DMS 273 (cell line): ENCODE results near the gene TACC3.
"Not testable (repeated sequence)": the region's sequence is repeated elsewhere in the genome, so short reads cannot be mapped to it uniquely, and the experiment has no call there.

Source experiments
- DNase-seq: peaks from one replicate; lab custom pipeline; 2025; ENCODE audit not compliant: unreplicated experiment; lab: John Stamatoyannopoulos, UW

Gene TACC3

GRCh38 chr4:1701671-1702070 lies 19.6 kb upstream of the TACC3 start:
- DNase-seq, result not testable (repeated sequence)

GRCh38 chr4:1703867-1704266 lies 17.5 kb upstream of the TACC3 start:
- no peak for DNase-seq

DNA sequence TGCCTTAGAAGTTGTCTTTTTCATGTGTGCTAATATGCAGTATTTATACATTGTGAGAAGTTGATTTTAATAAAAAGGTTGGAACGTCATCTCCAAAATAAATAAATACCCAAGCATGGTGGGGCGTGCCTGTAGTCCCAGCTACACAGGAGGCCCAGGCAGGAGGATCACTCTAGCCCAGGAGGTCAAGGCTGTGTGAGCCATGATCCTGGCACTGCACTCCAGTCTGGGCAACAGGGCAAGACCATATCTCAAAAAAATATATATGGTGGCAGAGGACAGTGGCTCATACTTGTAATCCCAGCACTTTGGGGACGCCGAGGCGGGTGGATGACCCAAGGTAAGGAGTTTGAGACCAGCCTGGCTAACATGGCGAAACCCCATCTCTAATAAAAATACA lies 15.6 kb upstream of the TACC3 start:
- DNase-seq, result no peak

DNA sequence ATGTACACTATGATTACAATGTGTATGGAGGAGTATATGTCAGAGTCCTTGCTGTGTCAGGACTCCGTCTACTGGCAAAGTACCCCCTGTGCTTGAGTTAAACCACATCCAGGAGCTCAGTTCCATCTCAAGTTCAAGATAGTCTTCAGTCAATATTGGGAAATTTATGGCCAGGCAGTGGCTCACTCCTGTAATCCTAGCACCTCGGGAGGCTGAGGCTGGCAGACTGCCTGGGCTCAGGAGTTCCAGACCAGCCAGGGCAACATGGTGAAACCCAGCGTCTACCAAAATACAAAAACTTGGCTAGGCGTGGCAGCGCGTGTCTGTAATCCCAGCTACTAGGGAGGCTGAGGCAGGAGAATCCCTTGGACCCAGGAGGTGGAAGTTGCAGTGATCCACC lies 15.0 kb upstream of the TACC3 start:
- no peak for DNase-seq

GRCh38 chr4:1708581-1708980 lies 12.7 kb upstream of the TACC3 start:
- no peak for DNase-seq

DNA sequence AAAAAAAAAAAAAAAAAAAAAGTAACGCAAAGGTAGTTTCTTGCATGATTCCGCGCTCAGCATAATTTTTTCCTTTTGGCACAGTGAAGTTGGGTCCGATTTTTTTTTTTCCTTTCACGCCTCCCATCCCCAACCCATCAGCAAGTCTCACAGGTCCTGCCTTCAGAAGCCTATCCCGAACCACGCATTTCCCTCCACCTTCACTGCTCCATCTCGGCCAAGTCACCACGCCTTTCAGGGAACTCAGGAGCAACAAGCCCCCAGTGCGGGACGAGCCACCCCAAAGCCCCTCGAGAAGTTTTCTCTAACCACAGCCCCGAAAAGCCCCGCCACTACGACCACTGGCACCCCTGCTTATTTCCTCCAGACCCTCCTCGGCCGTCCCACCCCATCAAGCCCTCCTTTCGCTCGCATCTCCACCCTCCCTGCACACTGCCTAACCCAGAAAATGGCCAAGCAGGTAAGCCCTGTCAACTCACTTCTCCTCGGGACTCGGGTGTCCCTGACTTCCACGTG lies 10.2 kb upstream of the TACC3 start:
- peak; percentile 37 for DNase-seq

GRCh38 chr4:1711571-1712215 lies 9.6 kb upstream of the TACC3 start:
- DNase-seq, result peak; percentile 39

DNA sequence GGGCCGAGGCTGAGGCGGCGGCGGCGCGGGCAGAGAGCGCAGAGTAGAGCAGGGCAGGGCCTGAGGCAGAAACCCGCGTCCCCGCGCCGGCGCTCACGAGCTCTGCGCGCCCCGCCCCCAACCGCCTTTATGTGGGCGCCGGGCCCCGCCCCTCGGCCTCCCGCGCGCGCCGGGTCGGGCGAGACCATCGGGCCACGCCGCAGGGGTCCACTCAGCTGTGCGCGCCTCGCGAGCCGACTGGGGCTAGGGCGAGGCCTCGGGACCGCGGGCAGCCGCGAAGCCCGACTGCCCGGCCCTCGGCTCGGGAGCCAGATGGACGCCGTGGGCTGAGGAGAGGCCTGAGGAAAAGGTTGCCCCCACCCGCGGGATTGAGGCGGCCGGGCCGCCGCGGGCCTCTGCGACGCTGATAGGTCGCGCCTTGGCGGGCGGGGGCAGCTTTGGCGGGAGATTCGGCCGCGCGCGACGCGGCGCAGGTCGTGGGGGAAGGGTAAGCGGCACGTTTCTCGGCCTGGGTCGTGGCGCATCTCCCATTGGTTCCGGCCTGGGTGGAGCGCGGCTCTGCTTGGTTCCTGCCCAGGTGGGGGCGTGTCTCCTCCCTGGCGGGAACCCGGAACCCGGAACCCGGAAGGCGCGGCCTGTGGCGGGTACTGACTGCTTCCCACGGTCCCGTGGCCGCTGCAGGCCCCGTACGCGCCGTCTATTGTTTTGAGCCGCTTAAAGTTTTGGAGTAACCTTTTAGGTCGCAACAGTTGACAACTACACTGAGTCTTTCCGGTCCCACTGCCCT lies 8.9 kb upstream of the TACC3 start, which contains the start of gene SLBP:
SLBP (minus strand) TSS at position 104 of the 787 bp plus-strand sequence. CDS start 131 bp downstream, outside the sequence.
- DNase-seq, result peak; percentile 95

DNA sequence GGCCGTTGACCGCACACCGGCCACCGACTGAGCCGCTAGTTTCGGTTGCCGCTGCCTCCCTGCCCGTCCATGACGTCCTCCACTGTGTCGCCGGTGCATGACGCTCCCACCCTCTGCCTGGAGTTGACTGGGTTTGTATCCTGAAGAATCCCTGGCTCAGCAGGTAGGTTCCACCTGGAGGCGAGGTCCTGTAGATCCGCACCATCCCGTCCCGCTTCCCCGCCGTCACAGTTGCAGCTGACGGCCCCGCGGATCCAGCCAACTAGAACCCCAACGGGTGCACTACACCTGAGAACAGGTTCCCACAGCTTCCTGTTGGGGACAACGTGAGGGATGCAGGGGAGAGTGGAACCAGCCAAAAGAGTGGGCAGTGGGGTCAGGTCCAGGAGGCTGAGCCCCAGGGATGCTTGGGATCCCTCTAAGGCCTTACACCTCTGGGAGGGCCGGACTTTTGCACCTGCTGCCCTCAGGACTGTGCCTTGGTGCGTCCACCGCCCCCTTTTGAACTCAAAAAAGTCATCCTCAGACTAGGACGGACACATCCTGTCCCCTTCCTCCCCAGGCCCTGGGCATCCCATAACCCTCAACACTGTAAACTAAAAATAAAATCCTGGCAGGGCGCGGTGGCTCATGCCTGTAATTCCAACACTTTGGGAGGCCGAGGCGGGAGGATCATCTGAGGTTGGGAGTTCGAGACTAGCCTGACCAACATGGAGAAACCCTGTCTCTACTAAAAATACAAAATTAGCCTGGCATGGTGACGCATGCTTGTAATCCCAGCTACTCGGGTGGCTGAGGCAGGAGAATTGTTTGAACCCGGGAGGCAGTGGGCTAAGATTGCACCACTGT lies 8.1 kb upstream of the TACC3 start:
- no peak for DNase-seq

GRCh38 chr4:1714303-1715001 lies 6.9 kb upstream of the TACC3 start:
- DNase-seq, result peak; percentile 63

GRCh38 chr4:1715002-1715758 lies 6.1 kb upstream of the TACC3 start:
- no peak for DNase-seq

DNA sequence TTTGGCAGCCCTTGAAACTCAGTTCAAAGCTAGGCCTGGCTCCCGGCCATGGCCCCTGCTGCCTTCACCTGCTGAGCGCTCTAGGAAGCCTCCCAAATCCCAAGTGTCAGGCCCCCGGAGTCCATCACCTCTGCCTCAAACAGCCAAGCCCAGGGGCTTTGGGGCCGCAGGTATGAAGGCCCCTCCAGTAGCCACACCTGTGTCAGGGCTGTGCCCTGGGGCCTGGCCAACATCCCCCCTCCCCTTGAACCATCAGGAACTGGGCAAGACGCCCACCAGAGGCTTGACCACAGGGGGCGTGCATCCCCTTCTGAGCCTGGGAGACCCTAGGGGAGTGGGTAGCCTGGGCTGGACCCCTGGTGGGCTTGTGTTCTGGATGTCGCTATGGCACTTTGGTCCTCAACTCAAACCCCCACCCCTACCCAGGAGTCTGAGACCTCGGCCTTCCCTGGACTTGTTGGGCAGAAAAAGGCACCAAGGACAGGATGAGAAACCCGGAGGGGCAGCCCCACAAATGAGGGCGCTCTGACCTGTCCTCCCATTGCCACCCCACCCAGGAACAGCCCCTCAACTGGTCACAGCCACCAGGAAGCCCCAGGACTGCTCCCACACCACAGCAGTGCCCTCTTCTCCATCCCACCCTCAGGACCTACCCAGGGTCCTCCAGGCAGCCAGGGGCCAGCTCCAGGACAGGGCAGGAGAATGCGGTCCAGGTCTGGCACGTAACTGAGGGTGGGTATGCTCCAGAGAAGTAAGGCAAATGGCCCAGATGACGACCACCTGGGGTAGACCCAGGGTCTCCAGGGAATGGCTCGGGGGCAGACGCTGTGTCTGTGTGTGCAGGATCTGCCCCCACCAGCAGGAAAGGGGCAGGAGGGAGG lies 5.0 kb upstream of the TACC3 start:
- no peak for DNase-seq

- no peak for DNase-seq
These were observed 3.9 kb upstream of the TACC3 start for GRCh38 chr4:1717129-1718094.

- no peak for DNase-seq
These were observed 3.0 kb upstream of the TACC3 start for GRCh38 chr4:1718095-1718850.

DNA sequence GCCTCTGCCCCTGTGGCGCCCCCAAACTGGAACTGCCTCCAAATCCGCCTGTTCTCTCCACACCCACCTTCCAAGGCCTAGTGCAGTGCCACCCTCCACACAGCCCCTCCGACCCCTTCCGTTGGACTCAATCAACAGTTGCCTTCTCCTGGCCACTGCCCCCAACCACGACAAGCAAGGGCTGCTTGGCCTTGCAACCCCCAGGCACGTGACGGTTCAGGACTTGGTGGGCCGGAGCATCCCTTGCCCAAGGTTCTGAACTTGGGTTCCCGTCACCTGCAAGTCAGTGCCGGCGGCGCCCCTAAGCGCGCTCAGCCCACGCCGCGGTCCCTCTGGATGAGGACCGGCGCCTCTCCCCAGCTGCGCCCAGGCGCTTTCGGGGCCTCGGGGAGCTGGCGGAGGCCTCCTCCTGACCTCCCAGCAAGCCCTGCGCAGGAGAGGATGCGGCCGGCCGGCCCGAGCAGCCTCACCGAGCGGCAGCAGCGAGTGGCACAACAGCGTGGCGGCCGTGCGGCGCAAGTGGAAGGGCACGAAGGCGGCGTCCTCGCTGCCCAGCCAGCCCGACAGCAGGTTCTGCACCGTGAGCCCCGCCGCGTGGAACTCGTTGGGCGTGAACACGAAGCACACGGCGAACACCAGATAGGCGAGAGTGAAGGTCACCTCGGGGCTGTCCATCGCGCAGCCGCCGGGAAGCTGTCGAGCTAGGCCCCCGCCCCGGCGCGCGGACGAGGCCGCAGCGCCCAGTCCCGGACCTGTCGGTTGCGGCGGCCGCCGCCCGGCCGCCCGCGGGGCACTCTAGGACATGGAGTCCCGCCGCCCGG lies 948 bp upstream of the TACC3 start:
- peak; percentile 51 for DNase-seq
